Measurements from ENCODE around the gene SORL1.

Gene SORL1

DNA sequence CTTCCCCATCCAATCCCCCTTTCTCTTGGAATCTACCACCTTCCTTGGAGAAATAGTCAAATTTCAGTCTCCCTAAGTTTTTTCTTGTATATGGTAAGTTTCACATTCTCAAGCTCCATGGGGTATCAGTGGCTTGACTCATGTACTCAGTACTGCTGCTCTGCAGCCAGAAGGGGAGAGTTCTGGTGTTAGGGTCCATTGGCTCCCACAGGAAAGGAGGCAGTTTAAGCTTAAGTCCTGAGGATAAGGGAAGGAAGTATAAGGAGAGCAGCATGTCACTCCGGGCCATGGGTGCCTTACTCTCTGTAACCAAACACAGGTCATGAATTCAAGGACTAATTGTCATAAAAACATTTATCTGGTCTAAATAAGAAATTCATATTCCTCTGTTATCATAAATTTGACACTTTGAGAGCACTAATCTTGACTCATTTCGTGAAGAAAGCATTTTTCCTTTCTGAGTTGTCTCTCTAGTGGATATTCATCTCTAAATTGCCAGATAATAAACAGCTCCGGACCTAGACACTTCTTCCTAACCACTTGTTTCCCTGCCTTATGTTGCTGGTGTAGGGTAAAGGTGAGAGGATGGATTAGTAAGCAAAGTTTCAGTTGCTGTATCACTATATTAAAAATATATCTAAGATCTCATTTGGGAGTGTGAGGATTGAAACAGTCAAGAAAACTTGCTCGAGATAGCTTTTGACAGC is 20.1 kb upstream of the SORL1 start:
- no peak for DNase-seq

DNA sequence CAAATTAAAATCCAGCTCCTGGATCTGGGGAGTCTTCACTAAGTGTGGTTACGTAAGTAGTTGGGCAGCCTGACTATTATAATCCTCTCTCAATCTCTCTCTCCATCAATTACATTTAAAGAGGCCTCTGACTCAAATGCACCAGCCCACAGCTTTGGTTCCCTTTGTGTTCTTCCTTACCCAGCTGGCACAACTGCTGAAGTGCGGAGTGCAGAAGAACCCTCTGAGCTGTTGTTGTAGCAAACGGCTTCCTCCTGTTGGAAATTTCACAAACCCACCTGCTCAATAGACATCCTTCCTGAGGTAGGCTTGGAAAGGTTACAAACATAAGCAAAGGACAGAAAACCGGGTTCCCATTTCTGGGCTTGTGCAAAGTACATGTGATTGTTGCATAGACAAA is 17.0 kb upstream of the SORL1 start:
- no peak for DNase-seq

DNA sequence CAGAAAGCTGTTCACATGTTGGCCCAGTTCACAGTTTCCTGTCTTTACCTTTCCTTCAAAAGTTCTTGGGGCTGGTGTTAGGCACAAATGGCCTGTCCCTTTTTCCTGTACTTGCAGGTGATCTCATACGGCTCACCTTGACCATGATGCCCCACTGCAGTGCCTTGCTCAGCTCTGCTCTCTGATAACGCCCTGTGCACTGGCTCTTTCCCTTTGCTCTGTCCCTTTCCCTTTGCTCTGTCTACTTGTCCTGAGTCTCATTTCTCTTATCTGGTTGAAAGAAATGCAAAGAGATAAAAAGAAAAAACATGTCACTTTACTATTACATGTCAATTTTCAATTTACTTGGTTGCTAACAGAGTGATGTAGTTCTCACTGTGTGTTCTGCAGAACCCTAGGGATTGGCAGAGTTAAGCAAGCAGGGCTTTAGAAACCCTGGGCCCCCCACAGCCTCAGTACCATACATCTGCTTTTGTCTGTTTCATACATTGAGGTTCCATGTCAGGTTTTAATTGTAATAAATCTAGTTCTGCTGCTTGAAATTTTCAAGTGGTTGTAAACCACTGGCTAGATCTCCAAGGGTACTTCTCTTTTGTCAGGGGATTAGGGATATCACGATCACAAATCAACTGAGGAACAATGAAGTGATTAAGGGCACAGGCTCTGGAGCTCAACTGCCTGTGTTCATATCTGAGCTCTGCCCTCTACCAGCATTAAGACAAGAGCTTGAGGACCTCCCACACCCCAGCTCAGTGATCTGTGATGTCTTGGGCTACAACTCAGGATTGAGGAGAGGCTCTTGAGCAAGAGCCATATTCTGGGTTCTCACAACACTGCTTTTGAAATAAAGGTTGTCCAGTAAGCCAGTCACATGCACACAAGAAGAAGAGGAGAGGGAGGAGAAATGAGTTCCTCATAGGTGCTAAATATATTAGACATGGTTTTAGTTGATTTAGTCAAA is 16.3 kb upstream of the SORL1 start:
- DNase-seq, result no peak

DNA sequence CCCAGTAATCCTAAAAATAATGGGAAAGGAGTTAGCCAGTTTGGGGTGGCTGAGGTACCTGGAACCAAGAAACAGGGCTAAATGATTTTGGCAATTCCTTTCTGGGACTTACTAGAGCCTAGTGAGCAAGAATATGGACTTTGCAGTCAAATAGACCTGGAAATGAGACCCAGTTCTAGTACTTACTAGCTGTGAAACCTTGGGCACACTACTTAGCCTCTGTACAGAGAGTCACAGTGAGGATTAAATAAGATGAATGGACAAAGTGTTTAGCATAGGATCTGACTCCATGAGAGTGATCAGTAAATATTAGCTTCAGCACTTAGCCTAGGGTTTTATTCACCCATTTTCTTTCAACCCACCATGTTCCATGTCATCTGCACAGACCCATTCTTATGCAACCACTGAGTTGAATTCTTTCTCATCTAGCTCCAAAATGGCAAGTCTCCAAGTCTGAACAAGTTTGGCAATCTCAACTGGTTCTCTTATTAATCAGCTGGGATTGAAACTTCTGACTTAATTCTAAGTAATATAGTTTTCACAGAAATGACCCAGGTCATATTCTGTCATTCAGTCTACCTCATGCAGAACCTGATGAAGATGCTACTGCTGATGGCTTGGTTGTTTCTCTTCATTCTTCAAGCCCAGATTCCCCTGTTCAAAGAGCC is 15.0 kb upstream of the SORL1 start:
- no peak for DNase-seq

DNA sequence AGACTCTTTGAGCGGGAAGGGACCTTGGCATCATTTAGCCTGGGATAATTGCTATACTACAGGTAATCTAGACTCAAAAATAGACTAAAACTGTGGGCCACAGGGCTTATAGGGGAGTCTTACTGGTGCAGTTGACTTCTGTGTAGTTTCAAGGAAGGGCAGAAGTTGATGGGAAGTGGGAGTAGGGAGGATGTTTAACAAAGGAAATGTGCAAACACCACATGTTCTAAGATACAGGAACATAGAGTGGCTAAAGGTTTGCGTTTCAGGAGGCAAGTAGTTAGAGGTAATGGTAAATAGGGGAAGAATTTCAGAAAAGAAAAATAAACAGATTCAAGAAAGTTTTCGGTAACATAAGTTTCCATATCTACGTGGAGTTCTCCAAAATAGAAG is 14.4 kb upstream of the SORL1 start:
- no peak for DNase-seq

DNA sequence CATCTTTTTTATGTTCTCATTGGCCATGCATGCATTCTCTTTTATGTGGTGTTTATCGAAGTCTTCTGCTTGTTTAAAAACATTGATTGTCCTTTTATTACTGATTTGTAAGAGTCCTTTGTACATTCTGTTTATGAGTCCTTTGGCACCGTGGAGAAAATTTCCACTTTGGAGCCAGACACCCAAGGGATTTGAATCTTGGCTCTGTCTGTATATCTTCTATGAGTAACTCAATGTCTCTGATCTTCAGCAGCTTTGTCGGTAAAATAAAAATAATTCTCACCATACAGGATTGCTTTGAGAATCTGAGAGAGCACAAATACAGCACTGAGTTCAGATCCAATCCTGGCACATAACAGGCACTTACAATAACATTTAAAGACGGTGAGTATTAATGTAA is 12.8 kb upstream of the SORL1 start:
- DNase-seq, result no peak

DNA sequence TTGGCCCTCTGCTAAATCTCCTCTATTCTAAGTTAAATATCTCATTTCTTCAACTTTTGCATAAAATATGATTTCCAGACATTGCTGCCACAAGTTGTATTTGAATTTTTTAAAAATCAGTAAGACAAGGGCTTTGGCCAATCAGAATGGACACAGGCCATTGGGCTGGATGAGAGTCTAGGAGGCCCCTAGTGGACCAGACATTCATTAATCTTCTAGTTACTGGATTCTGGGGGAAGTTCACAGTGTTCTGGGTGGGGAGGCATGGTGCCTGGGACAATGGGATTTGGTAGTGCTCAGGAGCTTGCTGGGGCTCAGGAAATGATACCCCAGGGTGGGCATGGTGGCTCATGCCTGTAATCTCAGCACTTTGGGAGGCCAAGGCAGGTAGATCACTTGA is 12.4 kb upstream of the SORL1 start:
- DNase-seq, result no peak

DNA sequence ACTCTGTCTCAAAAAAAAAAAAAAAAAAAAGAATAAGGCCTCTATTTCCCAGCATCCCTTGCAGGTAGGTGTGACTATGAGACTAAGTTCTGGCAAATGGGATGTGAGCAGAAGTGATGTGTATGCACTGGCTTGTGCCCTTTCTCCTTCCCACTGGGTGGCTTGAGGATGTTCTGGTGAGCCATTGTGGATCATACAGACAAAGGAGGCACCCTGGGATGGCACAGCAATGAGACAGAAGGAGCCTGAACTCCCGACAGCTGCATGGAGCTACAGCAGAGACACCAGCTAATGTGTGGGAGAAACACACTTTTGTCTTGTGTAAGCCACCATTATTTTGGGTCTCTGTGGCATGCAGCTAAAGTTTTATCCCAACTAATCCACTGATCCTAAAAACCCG is 10.6 kb upstream of the SORL1 start:
- DNase-seq, result no peak

DNA sequence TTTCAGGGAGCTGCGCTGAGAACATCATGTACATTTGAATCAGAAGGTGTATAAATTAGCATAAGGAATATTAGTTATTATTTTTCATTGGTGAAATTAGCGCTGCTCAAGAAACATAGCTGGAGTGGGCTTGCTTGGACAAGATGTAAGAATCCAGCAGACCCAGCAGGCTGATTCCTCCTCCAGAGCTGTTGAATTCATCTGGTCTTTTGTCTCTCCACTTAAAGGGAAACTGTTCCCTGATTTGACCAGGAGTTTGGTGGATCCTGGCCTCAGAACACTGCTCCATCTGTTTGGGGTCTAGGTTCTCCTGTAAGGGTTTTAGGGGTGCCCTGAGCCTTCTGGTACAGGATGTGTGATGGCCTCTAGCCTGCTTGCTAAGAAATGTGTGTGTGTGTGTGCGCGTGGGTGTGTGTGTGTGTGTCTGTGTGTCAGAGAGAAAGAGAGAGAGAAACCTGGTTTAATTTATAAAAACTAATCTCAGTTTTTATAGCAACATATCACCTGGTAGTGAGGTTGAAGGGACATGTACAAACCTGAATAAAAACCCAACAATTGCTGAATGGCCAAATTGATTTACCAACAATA is 8.3 kb upstream of the SORL1 start:
- no peak for DNase-seq

DNA sequence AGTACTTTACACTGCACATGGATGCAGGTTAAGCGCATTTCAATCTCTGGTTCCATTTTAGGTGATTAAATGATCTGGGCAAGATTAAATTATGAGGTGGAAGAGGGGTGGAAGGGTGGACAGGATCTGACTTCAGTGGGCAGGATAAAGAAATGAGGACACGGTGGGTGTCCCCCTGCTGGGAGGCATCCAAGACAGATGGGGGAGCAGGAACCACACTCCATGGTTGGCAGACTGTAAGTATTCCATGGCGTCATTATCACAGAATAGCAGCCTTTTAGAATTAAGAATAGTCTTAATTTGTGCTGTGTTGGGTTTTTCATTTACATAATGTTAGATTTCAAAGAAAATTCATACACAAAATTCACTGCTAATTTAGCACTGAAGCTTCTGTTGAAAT is 7.6 kb upstream of the SORL1 start:
- DNase-seq, result no peak

DNA sequence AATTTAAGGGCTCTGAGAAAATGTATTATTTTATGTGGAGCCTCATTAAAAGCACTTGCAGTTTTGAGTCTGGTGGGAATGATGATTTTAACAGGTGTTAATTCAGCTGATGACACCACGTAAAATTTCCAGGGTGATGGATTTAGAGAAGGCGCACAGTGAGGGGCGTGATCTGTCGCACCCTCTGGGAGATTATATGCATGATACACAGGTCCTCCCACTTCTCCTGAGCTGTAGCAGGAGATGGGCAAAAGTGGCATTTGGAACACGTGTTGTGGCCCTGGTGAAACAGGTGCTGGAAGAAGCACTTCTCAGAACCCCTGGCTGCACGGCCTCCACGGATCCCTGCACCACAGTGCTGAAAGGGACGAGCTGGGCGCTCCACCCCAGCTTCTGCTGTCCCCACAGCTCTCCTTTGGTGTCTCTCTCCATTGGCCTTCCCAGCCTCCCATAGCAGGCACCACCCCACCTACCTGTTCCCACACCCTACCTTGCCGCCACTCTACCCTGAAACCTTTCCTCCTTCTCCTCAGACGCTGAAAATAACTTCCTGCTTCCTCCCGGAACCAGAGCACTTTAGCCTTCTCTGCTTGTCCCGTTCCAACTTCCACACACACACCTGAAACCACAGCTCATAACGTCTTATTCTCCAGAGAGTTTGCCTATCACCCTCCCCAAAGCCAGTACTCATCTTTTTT is 6.9 kb upstream of the SORL1 start:
- DNase-seq, result no peak

DNA sequence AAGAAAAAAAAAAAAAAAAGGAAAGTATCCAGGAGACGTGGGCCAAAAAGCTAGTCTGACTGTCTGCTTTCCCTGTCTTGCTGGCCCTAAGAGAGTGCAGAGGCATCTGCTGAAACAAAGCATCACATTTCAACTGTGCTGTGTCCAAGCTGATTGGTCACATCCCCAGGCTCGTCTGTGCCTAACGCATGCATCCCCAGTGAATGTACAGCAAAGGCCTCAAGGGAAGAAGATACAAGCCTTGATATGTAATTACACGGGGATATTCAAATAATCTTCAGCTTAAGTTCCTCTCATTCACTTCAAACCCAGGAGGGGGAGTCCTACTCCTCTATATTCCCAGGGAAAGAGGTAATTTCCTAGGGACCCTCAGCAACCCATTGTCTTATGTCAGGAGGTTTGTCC is 5.4 kb upstream of the SORL1 start:
- no peak for DNase-seq

DNA sequence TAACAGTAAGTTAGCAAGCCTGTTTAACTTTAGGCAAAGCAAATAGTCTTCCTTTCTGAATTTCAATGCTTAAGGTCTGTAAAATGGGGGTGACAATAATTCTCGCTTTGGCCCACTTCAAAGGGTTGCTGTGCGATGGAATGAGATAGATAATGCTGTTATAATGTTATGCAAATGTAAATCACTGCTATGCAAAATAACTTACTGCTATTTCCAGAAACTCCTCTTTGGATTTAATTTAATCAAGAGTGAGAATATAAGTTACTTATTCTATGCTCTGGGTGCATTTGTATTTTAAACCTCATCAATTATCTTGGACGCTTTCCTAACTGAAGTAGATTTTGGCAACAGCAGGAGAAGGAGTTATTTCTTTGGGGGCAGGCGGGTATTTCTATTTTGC is 4.1 kb upstream of the SORL1 start:
- no peak for DNase-seq

DNA sequence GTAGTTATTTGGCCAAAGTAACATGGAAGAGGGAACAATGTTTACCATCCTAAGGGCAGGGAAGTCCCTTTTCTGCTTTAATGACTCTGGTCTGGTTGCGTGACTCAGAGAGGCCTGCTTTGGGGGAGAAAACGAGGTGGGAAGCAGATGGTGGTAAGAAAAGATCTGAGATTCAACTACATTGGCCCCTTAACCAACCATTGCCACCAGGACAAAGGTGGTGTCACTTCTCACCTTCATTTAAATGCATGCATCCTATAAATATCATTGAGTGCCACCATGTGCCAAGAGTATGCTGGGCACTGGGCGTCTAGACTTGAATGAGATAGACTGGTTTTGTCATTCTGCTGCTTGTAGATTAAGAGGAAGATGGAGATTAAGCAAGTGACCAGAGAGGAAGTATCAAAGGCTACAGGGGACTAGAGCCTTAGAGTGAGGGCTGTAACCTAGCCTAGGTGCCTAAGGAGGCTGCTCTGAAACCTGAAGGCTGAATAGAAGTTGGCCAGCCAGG is 3.6 kb upstream of the SORL1 start:
- DNase-seq, result no peak

DNA sequence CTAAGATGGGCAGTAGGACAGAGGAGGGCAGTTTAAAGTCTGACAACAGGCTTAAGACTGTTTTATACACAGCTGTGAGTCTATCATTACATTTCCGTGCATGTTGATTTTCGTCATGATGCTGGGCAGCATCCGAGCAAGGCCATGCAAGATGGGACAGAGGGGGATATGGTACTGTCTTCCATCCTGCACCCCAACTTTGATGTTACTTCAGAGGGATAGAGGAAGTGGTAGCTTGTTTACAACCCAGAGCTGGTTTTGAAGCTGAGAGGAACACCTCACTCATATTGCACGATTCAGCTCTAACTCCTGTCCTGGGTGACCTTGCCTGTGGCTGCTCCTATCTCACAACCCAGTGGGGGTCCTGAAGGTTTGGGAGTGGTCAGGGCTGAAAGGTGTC is 3.0 kb upstream of the SORL1 start:
- DNase-seq, result no peak

DNA sequence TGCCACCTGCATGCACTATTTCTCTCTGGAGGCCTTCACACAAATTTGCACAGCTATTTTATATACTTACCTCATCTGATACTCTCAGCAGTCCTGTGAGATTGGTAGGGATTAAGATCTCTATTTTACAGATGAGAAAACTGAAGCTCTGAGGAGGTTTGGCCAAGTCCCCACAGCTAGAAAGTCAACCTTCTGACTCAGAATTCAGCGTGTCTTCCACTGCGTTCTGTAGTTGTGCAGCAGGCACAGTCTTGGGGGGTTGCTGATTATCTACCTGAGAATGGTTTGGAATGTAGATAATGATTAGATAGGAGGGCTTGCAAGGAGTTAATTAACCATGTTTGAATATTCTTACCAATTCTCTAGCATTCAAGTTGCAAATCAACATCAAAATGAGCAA is 2.5 kb upstream of the SORL1 start:
- no peak for DNase-seq

DNA sequence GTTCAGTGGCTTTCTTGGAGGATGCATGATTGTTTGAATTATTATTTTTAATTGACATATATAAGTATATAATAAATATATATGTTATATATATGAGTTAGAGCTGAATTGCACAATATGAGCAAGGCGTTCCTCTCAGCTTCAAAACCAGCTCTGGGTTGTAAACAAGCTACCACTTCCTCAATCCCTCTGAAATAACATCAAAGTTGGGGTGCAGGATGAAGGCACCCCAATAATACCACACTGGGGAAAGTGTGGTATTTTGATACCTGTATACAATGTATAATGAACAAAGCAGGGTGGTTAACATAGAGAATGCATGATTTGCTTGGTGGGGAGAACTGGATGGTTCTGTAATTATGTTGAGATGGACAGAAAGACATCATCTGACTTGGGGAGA is 1.7 kb upstream of the SORL1 start:
- DNase-seq, result no peak

DNA sequence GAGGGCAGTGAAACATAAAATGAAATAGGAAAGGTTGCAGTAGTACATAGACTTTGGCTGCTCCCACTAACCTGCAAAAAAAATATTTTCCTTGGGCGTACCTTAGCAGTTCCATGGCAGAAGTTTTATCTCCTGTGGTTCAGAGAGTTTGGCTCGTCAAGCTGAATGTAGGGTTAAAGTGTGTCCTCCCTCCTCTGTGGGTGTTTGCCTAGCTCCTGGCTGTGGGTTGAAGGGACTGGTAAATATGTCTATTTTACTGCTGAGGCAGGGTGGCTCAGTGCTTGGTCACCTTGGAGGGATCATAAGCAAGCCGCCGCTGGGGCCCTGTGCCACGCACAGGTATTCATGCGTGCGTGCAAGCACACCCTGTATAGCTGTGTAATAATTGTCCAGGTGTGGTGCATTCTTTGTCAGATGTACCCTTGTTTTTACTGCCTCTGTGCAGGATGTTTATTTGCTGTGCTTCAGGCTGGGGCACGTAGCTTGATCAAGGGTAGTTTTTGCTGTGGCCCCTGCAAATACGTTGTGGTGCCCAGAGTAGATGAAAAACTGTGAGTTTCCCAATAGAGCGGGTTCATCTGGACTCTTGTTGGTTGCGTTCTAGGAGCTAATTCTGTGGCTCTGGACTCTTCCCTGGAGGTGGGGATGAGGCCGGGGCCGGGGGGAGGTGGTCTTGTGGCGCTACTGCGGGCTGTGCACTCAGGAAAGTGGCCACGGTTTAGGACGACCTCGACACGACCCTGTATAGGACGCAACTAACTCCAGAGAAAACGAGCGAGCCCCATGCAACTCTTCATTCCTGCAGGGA is 732 bp upstream of the SORL1 start:
- no peak for DNase-seq

DNA sequence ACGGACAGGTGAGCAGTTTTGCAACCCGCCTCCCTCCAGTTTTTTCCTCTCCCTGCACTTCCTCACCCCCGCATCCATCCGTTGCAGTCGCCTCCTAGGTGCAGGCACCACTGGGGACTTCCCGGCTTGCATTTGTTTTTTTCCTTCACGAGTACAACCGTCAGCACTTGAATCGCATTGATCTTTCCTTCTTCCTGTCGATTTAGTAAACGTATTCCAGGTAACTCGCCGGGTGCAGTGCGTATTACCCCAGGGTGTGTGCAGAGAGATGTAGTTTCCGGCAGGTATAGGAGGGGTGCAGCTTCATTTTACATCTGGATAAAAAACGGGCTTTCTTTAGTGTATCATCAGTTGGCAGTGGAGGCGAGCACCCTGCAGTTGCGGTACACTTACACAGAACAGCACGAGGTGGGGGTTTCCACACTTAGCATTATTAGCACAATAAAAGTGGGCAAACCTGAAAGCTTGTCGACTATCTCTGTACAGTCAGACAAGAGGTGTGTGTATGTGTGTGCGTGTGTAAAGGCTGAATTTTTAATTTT is 566 bp downstream of the SORL1 start, which contains the start of gene SORL1-AS1:
SORL1-AS1 (minus strand) TSS at position 359 of the 542 bp plus-strand sequence.
- DNase-seq, result no peak

DNA sequence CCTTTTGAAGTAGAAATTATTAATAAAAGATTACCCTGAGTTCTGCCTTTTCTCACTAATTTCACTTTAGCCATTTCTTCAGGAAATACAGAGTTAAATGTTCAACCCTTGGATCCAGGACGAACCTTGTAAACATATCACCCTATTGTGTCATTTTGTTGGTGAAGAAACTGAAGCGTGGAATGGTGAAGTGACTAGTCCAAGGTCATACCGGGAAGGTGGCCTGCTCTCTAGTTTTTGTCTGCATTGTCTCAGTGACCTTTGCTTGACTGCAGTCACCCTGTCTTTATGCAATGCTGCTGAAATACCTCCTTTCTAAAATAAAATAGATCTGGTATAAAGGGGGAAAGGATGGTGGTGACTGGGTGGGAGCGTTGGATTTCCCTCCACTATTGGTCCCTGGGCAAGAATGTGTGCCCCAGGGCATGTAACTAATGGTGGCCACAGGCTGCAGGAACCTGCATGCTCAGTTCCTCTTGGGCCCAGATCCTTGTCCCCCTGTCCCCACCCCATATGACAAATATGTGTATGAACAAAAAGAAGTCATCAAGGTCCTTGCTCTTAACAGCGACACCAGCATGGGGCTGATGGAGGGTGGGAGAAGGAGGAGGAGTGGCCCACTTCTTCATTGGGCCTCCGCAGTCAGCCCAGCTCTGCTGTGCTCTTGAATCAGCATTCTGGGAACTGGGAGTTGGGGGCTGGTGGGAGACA is 1.6 kb downstream of the SORL1 start:
- no peak for DNase-seq

DNA sequence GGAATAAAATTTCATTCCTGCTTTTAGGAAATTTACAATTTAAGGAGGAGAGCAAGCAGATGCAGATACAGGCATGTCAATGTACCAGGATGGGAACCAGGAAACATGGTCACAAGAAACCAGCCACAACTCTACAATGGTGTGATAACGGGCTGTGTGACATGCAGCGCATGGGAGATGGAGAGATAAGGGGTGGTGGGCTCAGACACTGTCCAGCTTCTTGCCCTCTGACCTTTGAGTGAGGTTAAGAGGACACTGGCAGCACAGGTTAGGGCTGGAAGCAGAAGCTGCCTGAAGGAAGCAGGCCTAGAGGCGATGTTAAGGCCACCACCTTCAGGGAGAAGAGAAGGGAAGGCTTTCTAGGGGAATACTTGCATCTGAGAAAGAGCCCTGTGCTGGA is 3.0 kb downstream of the SORL1 start:
- DNase-seq, result no peak
